SH-SY5Y (cell line): ENCODE data around the gene ANXA1.

ENCODE experiments used
- GATA2 ChIP-seq: IDR thresholded peaks from 2 replicates; pipeline ENCODE4 v1.6.1; 2011; ENCODE audit warnings: mild to moderate bottlenecking, low read depth, low read length
- GATA3 ChIP-seq: IDR thresholded peaks from 2 replicates; pipeline ENCODE4 v1.6.1; 2011; ENCODE audit warnings: low read depth, mild to moderate bottlenecking, low read length, moderate library complexity

GRCh38 chr9:73215249-73215648 is 63.6 kb downstream of the ANXA1 start:
- TF ChIP-seq GATA2 (no peak), GATA3 (no peak)
